HuH-7 (cell line): Measurements from ENCODE around the gene EML1.
A peak's percentile ranks its signal among the peaks of the same experiment; 100 is the strongest.

Experiments
- DNase-seq: peaks from one replicate; pipeline ENCODE4 v3.0.0; 2011; ENCODE audit warnings: low spot score

The EML1 gene

GRCh38 chr14:99872786-99873440, 79.7 kb downstream of the EML1 start:
- DNase-seq: no peak

GRCh38 chr14:99873653-99874052, 80.4 kb downstream of the EML1 start:
- DNase-seq: no peak

- DNase-seq: no peak
Measured at GRCh38 chr14:99874306-99874705, 81.1 kb downstream of the EML1 start.

- DNase-seq: no peak
Measured at GRCh38 chr14:99875421-99875820, 82.2 kb downstream of the EML1 start.

GRCh38 chr14:99875836-99876235, 82.6 kb downstream of the EML1 start:
- DNase-seq: no peak

- no peak for DNase-seq
Measured at GRCh38 chr14:99876406-99876805, 83.2 kb downstream of the EML1 start.

GRCh38 chr14:99878563-99878962, 85.3 kb downstream of the EML1 start:
- no peak for DNase-seq

GRCh38 chr14:99879401-99880295, 86.4 kb downstream of the EML1 start:
- no peak for DNase-seq

- DNase-seq: no peak
Measured at GRCh38 chr14:99880651-99881420, 87.6 kb downstream of the EML1 start.

GRCh38 chr14:99883866-99884650, 90.8 kb downstream of the EML1 start:
- no peak for DNase-seq

GRCh38 chr14:99884834-99885648, 91.8 kb downstream of the EML1 start:
- peak; percentile 69 for DNase-seq

- DNase-seq: no peak
Measured at GRCh38 chr14:99885649-99885958, 92.4 kb downstream of the EML1 start.

- no peak for DNase-seq
Measured at GRCh38 chr14:99887407-99887806, 94.2 kb downstream of the EML1 start.

- DNase-seq: no peak
Measured at GRCh38 chr14:99888149-99888548, 94.9 kb downstream of the EML1 start.

GRCh38 chr14:99889268-99889667, 96.1 kb downstream of the EML1 start:
- DNase-seq: no peak

GRCh38 chr14:99891266-99891665, 98.1 kb downstream of the EML1 start:
- no peak for DNase-seq

GRCh38 chr14:99891900-99892299, 98.7 kb downstream of the EML1 start:
- DNase-seq: no peak

GRCh38 chr14:99892406-99892805, 99.2 kb downstream of the EML1 start:
- no peak for DNase-seq

GRCh38 chr14:99896361-99896760, 103.1 kb downstream of the EML1 start:
- no peak for DNase-seq

GRCh38 chr14:99899578-99900178, 106.5 kb downstream of the EML1 start:
- DNase-seq: no peak

GRCh38 chr14:99902925-99903324, 109.7 kb downstream of the EML1 start:
- DNase-seq: no peak
